Measurements from ENCODE around the gene TIMELESS.
"Not testable (repeated sequence)": the region's sequence is repeated elsewhere in the genome, so short reads cannot be mapped to it uniquely, and the experiment has no call there.

The TIMELESS gene

GRCh38 chr12:56411781-56412639, 37.2 kb downstream of the TIMELESS start:
- no peak for DNase-seq (ENCODE audit: extremely low read depth in 1 of 2, low read depth in 1 of 2)

- no peak for DNase-seq (ENCODE audit: extremely low read depth in 1 of 2, low read depth in 1 of 2)
These were observed 38.5 kb downstream of the TIMELESS start for GRCh38 chr12:56410768-56411167.

- no peak for DNase-seq (ENCODE audit: extremely low read depth in 1 of 2, low read depth in 1 of 2)
These were observed 40.3 kb downstream of the TIMELESS start for GRCh38 chr12:56408799-56409417.

DNA sequence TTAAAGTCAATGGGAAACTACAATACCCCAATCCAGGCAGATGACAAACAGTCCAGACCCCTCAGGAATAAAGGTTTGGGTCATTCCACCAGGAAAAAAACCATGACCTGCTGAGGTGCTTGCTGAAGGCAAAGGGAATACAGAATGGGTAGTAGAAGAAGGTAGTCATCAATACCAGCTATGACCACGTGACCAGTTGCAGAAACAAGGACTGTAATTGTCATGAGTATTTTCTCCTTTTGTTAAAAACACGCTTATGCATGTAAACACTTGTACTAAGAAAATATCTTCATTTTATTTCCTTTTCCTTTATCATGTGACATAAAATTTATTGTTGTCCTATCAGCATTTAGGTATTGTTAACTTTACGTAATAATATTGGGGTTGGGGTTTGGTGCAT, 45.0 kb downstream of the TIMELESS start:
- DNase-seq (ENCODE audit: extremely low read depth in 1 of 2, low read depth in 1 of 2), result not testable (repeated sequence)

DNA sequence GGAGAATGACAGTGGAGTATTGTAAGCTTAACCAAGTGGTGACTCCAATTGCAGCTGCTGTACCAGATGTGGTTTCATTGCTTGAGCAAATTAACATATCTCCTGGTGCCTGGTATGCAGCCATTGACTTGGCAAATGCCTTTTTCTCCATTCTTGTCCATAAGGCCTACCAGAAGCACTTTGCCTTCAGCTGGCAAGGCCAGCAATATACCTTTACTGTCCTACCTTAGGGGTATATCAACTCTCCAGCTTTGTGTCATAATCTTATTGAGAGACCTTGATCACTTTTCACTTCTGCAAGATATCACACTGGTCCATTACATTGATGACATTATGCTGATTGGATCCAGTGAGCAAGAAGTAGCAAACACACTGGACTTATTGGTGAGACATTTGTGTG, 47.6 kb downstream of the TIMELESS start:
- DNase-seq (ENCODE audit: extremely low read depth in 1 of 2, low read depth in 1 of 2), result not testable (repeated sequence)

- DNase-seq (ENCODE audit: extremely low read depth in 1 of 2, low read depth in 1 of 2), result not testable (repeated sequence)
These were observed 48.1 kb downstream of the TIMELESS start for GRCh38 chr12:56401125-56401524.

DNA sequence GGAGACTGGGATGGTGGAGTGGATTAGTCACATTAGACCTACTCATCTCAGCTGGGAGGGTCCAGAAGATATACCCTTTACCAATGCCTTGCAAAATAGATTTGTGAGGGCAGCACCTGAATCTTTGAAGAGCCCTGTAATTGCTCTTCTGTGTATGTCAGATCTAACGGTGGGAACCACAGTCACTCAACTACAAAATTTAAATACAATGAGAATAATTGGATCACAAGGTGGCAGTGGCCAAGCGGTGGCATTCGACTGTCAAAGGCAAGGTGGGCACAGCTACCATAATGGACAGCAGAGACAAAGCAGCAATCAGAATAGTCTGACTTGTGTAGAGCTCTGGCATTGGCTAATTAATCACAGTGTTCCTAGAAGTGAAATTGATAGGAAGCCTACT, 49.8 kb downstream of the TIMELESS start:
- not testable (repeated sequence) for DNase-seq (ENCODE audit: extremely low read depth in 1 of 2, low read depth in 1 of 2)

DNA sequence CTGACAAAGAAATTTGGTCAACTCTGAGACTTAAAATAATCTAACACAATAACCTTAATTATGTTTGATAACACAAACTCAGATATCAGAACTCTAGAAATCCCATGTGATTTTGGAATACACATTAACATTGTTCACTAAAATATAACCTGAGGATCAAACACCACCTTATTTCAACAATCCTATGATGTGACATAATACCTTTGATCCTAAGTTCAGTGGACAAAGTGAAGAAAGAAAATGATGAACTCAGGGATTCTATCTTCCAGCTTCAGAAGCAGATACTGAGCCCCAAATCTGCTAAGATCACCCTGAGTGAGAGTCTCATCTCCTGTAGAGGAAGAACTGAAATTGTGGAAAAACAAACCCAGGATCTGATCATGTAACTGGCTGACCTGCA, 50.9 kb downstream of the TIMELESS start:
- no peak for DNase-seq (ENCODE audit: extremely low read depth in 1 of 2, low read depth in 1 of 2)

GRCh38 chr12:56392331-56392730, 56.9 kb downstream of the TIMELESS start:
- DNase-seq (ENCODE audit: extremely low read depth in 1 of 2, low read depth in 1 of 2), result no peak

DNA sequence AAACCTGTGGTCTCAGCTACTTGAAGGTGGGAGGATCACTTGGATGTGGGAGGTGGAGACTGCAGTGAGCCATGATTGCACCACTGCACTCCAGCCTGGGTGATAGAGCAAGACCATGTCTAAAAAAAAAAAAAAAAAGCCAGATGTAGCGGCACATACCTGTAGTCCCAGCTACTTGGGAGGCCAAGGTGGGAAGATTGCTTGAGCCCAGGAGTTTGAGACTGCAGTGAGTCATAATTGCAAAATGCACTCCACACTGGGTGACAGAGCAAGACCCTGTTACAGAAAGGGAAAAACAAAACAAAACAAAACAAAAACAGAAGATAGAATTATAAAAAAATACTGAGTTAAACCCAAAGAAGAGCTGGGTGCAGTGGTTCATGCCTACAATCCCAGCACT, 57.5 kb downstream of the TIMELESS start:
- no peak for DNase-seq (ENCODE audit: extremely low read depth in 1 of 2, low read depth in 1 of 2)

DNA sequence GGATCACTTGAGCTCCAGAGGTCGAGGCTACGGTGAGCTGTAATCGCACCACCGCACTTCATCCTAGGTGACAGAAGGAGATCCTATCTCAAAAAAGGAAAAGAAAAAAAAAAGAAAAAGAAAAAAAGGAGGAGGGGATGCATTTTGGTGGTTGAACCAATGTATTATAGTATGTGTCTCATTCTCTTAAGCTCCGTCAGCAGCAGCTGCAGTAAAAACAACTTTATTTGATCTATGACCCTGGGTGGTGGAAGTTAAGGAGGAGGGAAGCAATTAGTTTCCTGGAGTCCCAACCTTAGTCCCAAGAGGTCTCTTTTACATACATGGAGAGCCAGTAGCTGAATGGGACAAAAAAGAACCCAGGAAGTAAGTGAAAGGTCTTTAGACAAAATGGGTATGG, 59.8 kb downstream of the TIMELESS start:
- no peak for DNase-seq (ENCODE audit: extremely low read depth in 1 of 2, low read depth in 1 of 2)

GRCh38 chr12:56387152-56387736, 62.0 kb downstream of the TIMELESS start:
- no peak for DNase-seq (ENCODE audit: extremely low read depth in 1 of 2, low read depth in 1 of 2)

- no peak for DNase-seq (ENCODE audit: extremely low read depth in 1 of 2, low read depth in 1 of 2)
These were observed 63.4 kb downstream of the TIMELESS start for GRCh38 chr12:56385873-56386272.

GRCh38 chr12:56382611-56383010, 66.6 kb downstream of the TIMELESS start:
- no peak for DNase-seq (ENCODE audit: extremely low read depth in 1 of 2, low read depth in 1 of 2)

GRCh38 chr12:56377989-56378316, 71.3 kb downstream of the TIMELESS start:
- DNase-seq (ENCODE audit: extremely low read depth in 1 of 2, low read depth in 1 of 2), result no peak

DNA sequence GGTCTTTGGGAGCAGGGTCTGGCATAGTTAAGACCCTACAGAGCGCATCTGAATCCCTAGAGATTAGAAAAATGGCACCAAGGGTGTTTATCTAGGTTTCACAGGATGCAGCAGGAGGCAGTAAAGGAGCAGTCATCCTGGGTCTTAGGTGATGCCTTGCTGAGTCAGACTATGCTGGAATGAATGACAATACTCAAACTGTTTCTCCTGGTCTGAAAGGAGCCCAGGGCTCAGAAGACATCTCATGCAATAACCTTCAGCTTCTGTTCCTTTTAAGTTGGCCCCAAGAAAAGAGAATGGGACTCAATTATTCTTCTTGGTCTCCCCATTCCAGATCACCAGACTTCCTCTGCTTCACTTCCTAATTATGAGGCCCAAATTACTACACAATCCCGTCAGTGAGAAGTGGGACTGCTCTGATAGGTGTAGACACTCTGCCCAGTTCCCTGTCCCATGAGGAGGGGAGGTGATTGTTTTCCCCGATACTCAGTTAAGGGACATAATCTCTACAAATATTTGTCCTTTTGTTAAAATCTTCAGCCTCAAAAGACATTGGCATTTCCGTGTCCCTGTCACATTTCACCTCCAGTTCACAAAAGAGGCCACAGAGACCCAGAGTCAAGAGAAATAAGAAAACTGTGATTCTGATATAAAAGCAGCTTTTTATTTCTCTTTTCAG, 71.8 kb downstream of the TIMELESS start:
- DNase-seq (ENCODE audit: extremely low read depth in 1 of 2, low read depth in 1 of 2), result no peak

DNA sequence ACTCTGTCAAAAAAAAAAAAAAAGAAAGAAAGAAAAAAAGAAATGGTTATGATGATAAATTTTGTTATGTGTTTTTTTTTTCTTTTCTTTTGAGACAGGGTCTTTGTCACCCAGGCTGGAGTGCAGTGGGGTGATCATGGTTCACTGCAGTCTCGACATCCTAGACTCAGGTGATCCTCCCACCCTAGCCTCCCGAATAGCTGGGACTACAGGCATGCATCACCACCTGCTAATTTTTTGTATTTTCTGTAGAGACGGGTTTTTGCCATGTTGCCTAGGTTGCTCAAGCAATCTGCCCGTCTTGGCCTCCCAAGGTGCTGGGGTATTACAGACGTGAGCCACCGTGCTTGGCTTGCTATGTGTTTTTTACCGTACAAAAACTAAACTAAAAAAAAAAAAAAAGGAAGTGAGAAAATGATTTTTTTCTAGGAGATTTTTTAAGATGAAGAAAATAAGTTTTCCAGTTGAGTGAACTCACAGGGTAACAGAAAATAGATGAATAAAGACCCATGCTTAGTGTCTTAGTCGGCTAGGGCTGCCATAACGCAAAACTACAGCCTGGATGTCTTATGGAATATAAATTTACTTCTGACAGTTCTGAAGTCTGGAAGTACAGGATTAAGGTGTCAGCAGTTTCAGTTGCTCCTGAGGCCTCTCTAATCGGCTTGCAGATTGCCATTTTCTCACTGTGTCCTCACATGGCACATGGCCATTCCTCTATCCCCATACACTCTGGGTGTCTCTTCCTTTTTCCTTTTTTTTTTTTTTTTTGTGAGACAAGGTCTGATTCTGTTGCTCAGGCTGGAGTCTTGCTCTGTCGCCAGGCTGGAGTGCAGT, 73.4 kb downstream of the TIMELESS start:
- no peak for DNase-seq (ENCODE audit: extremely low read depth in 1 of 2, low read depth in 1 of 2)

DNA sequence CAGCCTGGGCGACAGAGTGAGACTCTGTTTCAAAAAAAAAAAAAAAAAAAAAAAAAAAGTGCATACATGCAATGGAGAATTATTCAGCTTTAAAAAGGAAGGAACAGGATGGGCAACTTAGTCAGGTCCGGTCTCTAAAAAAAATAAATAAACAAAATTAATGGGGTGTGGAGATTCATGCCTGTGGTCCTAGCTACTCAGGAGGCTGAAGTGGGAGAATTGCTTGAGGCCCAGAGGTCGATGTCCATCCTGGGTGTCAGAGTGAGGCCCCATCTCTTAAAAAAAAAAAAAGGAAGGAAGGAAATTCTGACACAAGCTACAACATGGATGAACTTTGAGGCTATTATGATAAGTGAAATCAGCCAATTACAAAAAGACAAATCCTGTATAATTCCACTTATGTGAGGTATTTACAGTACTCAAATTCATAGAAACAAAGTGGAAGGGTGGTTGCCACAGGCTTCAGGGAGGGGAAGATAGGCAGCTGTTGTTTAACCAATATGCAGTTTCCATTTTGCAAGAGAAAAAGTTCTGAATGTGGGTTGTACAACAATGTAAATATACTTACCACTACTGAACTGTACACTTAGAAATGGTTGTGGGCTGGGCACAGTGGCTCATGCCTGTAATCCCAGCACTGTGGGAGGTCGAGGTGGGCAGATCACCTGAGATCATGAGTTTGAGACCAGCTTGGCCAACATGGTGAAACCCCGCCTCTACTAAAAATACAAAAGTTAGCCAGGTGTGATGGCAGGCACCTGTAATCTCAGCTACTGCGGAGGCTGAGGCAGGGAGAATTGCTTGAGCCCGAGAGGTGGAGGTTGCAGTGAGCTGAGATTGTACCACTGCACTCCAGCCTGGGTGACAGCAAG, 74.3 kb downstream of the TIMELESS start:
- no peak for DNase-seq (ENCODE audit: extremely low read depth in 1 of 2, low read depth in 1 of 2)

GRCh38 chr12:56373515-56373914, 75.7 kb downstream of the TIMELESS start:
- no peak for DNase-seq (ENCODE audit: extremely low read depth in 1 of 2, low read depth in 1 of 2)

DNA sequence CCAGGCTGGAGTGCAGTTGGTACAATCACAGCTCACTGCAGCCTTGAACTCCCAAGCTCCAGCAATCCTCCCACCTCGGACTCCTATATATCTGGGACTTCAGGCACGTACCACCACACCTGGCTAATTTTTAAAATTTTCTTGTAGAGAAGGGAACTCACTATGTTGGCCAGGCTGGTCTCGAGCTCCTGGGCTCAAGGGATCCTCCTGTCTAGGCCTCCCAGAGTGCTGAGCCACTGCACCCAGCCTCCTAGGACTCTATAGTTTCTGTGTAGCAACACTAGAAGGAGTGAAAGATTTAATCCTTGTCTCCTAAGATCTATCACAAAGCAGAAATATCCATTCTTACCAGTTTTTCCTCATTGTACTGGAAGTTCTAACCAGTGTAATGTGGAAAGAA, 82.3 kb downstream of the TIMELESS start:
- DNase-seq (ENCODE audit: extremely low read depth in 1 of 2, low read depth in 1 of 2), result no peak

Data from stimulated activated CD8-positive, alpha-beta memory T cell treated with anti-CD3 and anti-CD28 coated beads, Interleukin-7, amount 100 ng/mL, for 48 hours (primary cell).